Neural progenitor cell (in vitro differentiated cells): ENCODE data around the gene PPM1H. TPM values are rescaled to one million over a fixed set of nuclear protein-coding genes. Genes with fewer than 3 reads are reported as not detected.
A peak's percentile ranks its signal among the peaks of the same experiment; 100 is the strongest.

ENCODE experiments used
- DNase-seq: peaks from one replicate; pipeline ENCODE4 v3.0.0-alpha.2; 2016; ENCODE audit warnings: low spot score
- H2AFZ ChIP-seq: fragments of 200-600 bp; sonication (generic); replicated peaks from 2 replicates; pipeline ENCODE4 v1.6.1; 2016; ENCODE audit warnings: antibody characterized with exemption
- H3F3A ChIP-seq: fragments of 200-600 bp; sonication (generic); 2 replicates; pipeline ENCODE4 v1.6.1; 2016; ENCODE audit warnings: antibody characterized with exemption, low read depth
- H3K27ac ChIP-seq: fragments of 200-600 bp; sonication (generic); 2 replicates; pipeline ENCODE4 v1.5.1; 2016; ENCODE audit warnings: mild to moderate bottlenecking
- H3K27me3 ChIP-seq: fragments of 200-600 bp; sonication (generic); 2 replicates; pipeline ENCODE4 v1.6.1; 2016; ENCODE audit warnings: mild to moderate bottlenecking, moderate library complexity
- H3K36me3 ChIP-seq: fragments of 200-600 bp; sonication (generic); 2 replicates; pipeline ENCODE4 v1.5.1; 2016
- H3K4me1 ChIP-seq: fragments of 200-600 bp; sonication (generic); 2 replicates; pipeline ENCODE4 v1.6.1; 2016; ENCODE audit warnings: mixed run types
- H3K4me2 ChIP-seq: fragments of 200-600 bp; sonication (generic); 2 replicates; pipeline ENCODE4 v1.6.1; 2016
- H3K4me3 ChIP-seq: fragments of 200-600 bp; sonication (generic); 2 replicates; pipeline ENCODE4 v1.5.1; 2016
- H3K79me2 ChIP-seq: fragments of 200-600 bp; sonication (generic); 2 replicates; pipeline ENCODE4 v1.6.1; 2016; ENCODE audit warnings: low read depth
- H3K9ac ChIP-seq: fragments of 200-600 bp; sonication (generic); 2 replicates; pipeline ENCODE4 v1.6.1; 2016
- H3K9me3 ChIP-seq: fragments of 200-600 bp; sonication (generic); 2 replicates; pipeline ENCODE4 v1.5.1; 2016; ENCODE audit warnings: low read depth
- H4K20me1 ChIP-seq: fragments of 200-600 bp; sonication (generic); 2 replicates; pipeline ENCODE4 v1.6.1; 2016; ENCODE audit warnings: low read depth
- H3K27ac Mint-ChIP-seq: 3 replicates; pipeline ENCODE4 v1.8.0; 2021; ENCODE audit warnings: mixed read lengths
- H3K27me3 Mint-ChIP-seq: 2 replicates; pipeline ENCODE4 v1.8.0; 2022; ENCODE audit warnings: low read depth, mild to moderate bottlenecking, inconsistent platforms, moderate library complexity, mixed read lengths; ENCODE audit not compliant: insufficient read depth
- H3K36me3 Mint-ChIP-seq: 3 replicates; pipeline ENCODE4 v1.8.0; 2021; ENCODE audit warnings: mixed read lengths
- H3K4me1 Mint-ChIP-seq: 3 replicates; pipeline ENCODE4 v1.8.0; 2021; ENCODE audit warnings: mixed read lengths
- H3K4me3 Mint-ChIP-seq: 3 replicates; pipeline ENCODE4 v1.8.0; 2021; ENCODE audit warnings: mild to moderate bottlenecking, moderate library complexity, mixed read lengths
- H3K9me3 Mint-ChIP-seq: 3 replicates; pipeline ENCODE4 v1.8.0; 2020; ENCODE audit warnings: mixed read lengths
- EZH2 ChIP-seq: fragments of 200-600 bp; sonication (generic); IDR thresholded peaks from 2 replicates; pipeline ENCODE4 v1.6.1; 2017; ENCODE audit warnings: antibody characterized with exemption, mild to moderate bottlenecking, moderate library complexity
- EZH2phosphoT487 ChIP-seq: fragments of 200-600 bp; sonication (generic); IDR thresholded peaks from 2 replicates; pipeline ENCODE4 v1.6.1; 2017; ENCODE audit warnings: antibody characterized with exemption
- total RNA-seq: library from RNA; depleted of rRNA; stranded (reverse); fragments of >200 nt; gene quantifications from 2 replicates; pipeline ENCODE4 v1.2.3, GENCODE V29; 2015; ENCODE audit warnings: low replicate concordance
- TF ChIP-seq, protein P1 (sequence below): fragments of 200-600 bp; sonication (generic); IDR thresholded peaks from 2 replicates; pipeline ENCODE4 v1.5.1; 2017; ENCODE audit warnings: antibody characterized with exemption, mild to moderate bottlenecking

PPM1H gene
- total RNA-seq, 1 donor from 2014 or later = 4.6 TPM

DNA sequence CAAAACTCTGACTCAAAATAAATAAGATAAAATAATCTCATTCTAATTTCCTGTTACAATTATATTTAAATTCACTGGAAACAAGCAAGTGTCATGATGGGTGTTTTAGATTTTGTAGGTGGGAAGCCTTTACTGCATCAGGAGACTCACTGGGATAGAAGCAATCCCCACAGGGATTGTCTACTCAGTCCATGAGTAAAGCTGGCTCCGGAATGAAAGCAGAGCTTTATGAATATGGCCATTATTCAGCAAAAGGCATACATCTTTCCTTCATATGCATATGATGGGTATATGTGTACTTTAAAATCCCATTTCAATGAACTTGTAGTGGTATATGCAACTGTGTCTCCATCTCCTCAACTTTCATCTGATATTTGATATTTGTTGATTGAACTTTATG is 25.4 kb upstream of the PPM1H start:
- Mint-ChIP-seq H3K36me3 (no peaks in the 10 kb centered on the region), H3K27me3 (peaks cover 2% of the 10 kb centered on the region), H3K4me1 (peaks cover 13% of the 10 kb centered on the region), H3K9me3 (no peaks in the 10 kb centered on the region), H3K4me3 (no peak overlapping the region), H3K27ac (no peak overlapping the region)
- H4K20me1 ChIP-seq = no peaks in the 10 kb centered on the region
- no peak for DNase-seq
- H2AFZ ChIP-seq = no peak overlapping the region
- H3K79me2 ChIP-seq = no peaks in the 10 kb centered on the region
- H3K27me3 ChIP-seq = no peaks in the 10 kb centered on the region
- no peaks in the 10 kb centered on the region for H3K36me3 ChIP-seq
- H3K4me1 ChIP-seq = peaks cover 9% of the 10 kb centered on the region
- H3K4me3 ChIP-seq = no peak overlapping the region
- no peak overlapping the region for H3K27ac ChIP-seq
- TF ChIP-seq EZH2phosphoT487 = no peak
- TF ChIP-seq EZH2 = no peak
- TF ChIP-seq, protein P1, sequence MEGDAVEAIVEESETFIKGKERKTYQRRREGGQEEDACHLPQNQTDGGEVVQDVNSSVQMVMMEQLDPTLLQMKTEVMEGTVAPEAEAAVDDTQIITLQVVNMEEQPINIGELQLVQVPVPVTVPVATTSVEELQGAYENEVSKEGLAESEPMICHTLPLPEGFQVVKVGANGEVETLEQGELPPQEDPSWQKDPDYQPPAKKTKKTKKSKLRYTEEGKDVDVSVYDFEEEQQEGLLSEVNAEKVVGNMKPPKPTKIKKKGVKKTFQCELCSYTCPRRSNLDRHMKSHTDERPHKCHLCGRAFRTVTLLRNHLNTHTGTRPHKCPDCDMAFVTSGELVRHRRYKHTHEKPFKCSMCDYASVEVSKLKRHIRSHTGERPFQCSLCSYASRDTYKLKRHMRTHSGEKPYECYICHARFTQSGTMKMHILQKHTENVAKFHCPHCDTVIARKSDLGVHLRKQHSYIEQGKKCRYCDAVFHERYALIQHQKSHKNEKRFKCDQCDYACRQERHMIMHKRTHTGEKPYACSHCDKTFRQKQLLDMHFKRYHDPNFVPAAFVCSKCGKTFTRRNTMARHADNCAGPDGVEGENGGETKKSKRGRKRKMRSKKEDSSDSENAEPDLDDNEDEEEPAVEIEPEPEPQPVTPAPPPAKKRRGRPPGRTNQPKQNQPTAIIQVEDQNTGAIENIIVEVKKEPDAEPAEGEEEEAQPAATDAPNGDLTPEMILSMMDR = no peak
- H3K9ac ChIP-seq = no peak overlapping the region
- no peaks in the 10 kb centered on the region for H3K9me3 ChIP-seq
- H3K4me2 ChIP-seq = no peak overlapping the region
- H3F3A ChIP-seq = no peaks in the 10 kb centered on the region

DNA sequence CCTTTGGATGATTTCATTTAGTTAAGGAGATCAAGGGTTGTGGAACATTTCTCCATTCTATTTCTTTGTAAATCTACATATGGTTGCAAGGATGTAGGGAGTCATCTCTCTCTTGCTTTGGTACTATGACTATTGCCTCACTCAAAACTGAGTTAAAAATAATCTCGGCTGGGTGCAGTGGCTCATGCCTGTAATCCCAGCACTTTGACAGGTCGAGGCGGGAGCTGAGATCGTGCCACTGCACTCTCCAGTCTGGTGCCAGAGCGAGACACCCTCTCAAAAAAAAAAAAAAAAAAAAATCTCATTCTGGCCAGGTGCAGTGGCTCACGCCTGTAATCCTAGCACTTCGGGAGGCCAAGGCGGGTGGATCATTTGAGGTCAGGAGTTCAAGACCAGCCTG is 24.8 kb upstream of the PPM1H start:
- Histone ChIP-seq H3F3A (no peaks in the 10 kb centered on the region), H4K20me1 (no peaks in the 10 kb centered on the region), H3K4me3 (no peak overlapping the region), H3K27ac (no peak overlapping the region), H3K9ac (no peak overlapping the region), H3K4me2 (no peak overlapping the region), H3K4me1 (peaks cover 9% of the 10 kb centered on the region), H3K79me2 (no peaks in the 10 kb centered on the region), H2AFZ (no peak overlapping the region), H3K9me3 (no peaks in the 10 kb centered on the region), H3K27me3 (no peaks in the 10 kb centered on the region), H3K36me3 (no peaks in the 10 kb centered on the region)
- no peak for TF ChIP-seq EZH2phosphoT487
- TF ChIP-seq, protein P1 = no peak
- H3K27me3 Mint-ChIP-seq = peaks cover 2% of the 10 kb centered on the region
- DNase-seq = no peak
- no peaks in the 10 kb centered on the region for H3K9me3 Mint-ChIP-seq
- H3K4me1 Mint-ChIP-seq = peaks cover 13% of the 10 kb centered on the region
- no peak overlapping the region for H3K27ac Mint-ChIP-seq
- no peak overlapping the region for H3K4me3 Mint-ChIP-seq
- no peaks in the 10 kb centered on the region for H3K36me3 Mint-ChIP-seq

DNA sequence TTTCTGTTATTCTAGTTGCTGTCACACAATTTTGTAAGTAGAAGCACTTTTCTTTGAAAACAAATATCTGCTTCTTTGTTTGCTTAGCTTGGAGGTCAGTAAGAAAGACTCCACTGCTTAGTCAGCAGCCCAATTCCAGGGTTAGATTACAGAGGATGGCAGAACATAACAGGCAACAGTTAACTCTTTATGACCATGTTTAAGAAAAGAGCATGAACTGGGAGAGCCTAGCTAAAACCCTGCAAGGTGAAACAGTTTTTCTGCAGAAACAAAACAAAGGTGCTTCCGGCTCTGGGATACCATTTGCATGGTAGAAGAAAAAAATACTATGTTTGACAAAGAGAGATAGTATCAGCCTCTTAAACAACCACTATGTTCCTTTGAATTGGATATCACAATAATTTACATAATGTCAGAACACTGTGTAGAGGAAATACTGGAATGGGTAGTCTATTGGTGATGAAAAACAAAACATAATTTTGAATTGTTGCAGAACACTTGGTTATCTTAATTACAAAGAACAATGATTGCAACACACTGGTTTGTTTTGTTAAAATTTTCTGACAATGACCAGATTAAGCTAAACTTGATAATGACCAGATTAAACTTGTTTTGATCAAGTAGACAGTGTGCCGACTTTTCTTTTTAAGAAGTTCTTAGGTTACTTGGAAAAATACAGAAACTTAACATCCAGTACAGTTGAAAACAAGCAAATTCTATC is 22.4 kb upstream of the PPM1H start:
- no peaks in the 10 kb centered on the region for H3K79me2 ChIP-seq
- Mint-ChIP-seq H3K27me3 (peaks cover 4% of the 10 kb centered on the region), H3K27ac (peak overlapping the region; percentile 75), H3K4me3 (peak overlapping the region; percentile 57), H3K4me1 (peaks cover 13% of the 10 kb centered on the region), H3K9me3 (no peaks in the 10 kb centered on the region), H3K36me3 (no peaks in the 10 kb centered on the region)
- no peaks in the 10 kb centered on the region for H4K20me1 ChIP-seq
- H3K4me3 ChIP-seq = no peak overlapping the region
- no peak overlapping the region for H3K9ac ChIP-seq
- peak overlapping the region; percentile 74 for H2AFZ ChIP-seq
- peak overlapping the region; percentile 43 for H3K4me2 ChIP-seq
- no peak overlapping the region for H3K27ac ChIP-seq
- DNase-seq = no peak
- H3K27me3 ChIP-seq = no peaks in the 10 kb centered on the region
- TF ChIP-seq EZH2 (no peak), EZH2phosphoT487 (no peak)
- TF ChIP-seq, protein P1 = no peak
- H3F3A ChIP-seq = no peaks in the 10 kb centered on the region
- no peaks in the 10 kb centered on the region for H3K9me3 ChIP-seq
- peaks cover 9% of the 10 kb centered on the region for H3K4me1 ChIP-seq
- H3K36me3 ChIP-seq = no peaks in the 10 kb centered on the region
